Stimulated activated CD4-positive, alpha-beta T cell treated with anti-CD3 and anti-CD28 coated beads, Interleukin-12 subunit alpha, Interleukin-12 subunit beta, amount 100 ng/mL, for 48 hours (primary cell): ENCODE results near the gene ARFGEF3.

Source experiments
- DNase-seq, 3 donors: peaks; one replicate each; pipeline ENCODE4 v3.0.0-alpha.2; 2020; ENCODE audit warnings: low read depth in 2 of 3, low spot score in 1 of 3

Gene ARFGEF3

DNA sequence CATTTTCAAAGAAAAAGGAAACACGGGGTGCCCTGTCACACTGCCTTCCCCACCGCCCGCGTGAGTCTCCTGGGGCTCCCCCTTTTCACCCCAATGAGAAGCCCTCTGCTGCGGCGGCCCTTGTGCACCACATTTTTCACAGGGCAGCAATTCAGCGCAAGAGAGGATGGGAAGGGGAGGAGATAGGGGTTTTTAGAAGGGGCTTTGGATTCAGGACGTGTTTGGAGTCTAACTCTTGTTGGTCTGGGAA is 726 bp upstream of the ARFGEF3 start:
- no peak for DNase-seq

DNA sequence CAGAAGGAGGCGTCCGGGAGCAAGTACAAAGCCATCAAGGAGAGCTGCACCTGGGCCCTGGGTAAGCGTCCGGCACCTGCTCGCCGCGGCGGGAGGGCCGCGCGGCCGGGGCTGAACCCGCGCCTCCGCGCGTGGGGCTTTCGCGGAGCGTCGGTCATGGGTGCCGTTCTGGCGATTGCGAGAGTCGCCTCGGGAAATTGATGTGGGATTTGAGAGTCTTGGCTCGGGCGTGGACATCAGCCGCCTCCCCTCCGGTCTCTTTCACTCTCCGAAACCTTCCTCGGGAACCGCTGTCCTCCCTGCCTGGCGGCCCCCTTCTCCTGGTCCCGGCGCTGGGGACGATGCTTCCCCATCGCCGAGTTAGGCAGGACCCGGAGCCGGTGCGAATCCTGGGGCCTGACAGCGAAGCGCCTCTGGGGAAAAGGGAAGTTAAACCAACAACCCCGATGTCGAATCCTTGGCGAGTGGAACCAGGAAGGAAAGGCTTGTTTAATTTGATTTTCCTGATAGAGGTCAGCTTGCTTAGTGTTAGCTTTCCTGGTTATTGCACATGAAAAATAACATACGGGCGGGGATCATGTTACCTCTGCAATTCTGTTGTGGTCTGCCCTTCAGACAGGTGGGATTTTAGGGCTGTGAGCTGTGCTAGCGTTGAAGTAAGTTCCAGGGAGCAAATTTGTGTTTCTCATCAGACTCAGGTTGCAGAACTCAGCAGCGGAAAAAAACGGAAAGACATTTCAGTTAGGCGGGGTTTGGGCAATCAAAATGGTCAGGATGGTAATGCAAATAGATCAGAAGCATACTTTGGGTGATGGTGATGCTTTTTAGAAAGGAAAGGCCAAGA is 594 bp downstream of the ARFGEF3 start:
- no peak for DNase-seq

DNA sequence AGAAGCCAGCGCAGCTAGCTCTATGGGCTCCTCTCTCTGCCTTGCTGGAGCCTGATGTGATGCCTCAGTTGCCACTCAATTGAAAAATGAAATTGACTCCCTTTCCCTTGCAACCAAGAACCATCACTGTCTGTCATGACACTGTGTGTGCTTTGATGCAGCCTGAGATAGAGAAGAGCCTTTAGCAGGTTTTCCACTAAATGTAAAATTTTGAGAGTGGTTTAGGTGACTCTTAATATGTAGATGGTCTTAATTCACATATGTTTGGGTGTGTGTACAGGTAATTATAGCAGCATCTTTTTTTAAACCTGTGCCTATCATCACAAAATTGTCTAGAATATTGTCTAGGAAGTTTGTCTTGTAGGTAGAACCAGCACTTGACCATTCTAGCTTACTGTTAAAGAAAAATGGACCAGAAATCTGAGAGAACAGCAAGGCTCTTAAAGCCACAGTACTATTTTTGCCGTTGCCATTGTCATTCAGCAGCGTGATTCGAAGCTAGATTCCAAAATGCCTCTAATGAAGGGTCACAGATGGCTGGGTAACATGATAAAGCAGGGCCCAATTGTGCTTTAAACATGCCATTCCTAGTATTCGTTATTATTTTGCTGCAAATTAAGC is 1.3 kb downstream of the ARFGEF3 start:
- DNase-seq: no peak

DNA sequence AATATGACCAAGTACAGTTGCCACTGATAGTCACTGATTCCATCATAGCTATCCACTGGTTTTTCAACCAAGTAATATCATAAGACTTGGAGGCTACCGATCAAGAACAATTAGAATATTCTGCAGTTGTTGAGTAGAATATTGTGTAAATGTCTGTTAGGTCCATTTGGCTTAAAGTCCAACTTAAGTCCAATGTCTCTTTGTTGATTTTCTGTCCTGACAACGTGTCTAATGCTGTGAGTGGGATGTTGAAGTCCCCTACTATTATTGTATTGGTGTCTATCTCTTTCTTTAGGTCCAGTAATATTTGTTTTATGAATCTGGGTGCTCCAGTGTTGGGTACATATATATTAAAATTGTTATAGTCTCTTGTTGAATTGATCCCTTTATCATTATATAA is 13.9 kb downstream of the ARFGEF3 start:
- no peak for DNase-seq

DNA sequence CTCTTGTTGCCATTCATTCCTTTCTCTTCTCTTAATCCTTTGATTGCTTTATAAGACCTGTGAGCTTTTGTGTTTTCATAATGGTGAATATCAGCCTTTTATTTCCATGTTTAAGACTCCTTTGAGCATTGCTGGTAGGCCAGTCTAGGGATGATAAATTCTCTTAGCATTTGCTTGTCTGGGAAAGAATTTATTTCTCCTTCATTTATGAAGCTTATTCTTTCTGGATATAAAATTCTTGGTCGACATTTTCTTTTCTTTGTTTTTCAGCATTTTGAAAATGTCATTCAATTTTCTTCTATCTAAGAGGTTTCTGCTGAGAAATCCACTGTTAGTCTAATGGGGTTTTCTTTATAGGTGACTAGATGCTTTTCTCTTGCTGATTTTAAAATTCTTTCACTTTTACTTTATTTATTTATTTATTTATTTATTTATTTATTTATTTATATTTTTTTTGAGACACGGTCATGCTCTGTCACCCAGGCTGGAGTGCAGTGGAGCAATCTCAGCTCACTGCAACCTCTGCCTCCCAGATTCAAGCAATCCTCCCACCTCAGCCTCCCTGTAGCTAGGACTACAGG is 15.0 kb downstream of the ARFGEF3 start:
- DNase-seq: no peak

DNA sequence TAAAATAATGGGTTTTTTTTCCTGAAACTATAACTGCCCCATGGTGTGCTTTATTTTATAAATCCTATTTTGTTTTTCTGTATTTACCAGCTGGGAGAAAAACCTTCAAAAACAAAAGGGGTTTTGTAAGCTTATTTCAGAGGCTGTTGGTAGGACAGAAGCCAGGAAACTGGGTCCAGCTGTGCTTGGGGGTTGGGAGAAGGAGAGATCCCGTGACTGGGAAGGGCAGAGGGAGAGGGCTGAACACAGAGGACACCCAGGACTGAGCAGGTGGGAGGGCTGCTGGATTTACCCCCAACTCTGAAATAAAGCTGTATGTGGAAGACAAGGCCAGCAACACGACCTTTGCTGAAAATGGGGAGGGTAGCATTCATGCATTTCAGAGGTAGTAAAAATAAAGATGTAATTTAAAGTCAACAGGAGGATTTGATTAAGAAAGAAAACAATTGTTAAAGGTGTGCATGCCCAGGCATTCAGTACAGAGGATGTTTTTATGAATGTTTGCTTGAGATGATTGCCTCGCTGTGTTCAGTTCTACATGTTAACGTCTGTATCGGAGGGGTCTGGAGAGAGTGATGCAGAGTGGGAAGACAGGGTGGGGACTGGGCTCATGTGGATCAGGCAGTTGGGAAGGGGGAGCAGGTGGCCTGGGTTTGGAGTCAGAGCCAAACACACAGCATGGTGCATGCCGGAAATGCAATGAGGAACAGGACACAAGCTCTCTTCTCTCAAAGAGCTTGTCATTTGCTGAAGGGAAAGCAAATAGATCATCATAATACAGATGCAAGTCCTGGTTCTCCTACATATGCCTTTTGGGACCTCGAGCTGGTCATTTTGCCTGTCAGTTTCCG is 21.4 kb downstream of the ARFGEF3 start:
- DNase-seq: no peak

DNA sequence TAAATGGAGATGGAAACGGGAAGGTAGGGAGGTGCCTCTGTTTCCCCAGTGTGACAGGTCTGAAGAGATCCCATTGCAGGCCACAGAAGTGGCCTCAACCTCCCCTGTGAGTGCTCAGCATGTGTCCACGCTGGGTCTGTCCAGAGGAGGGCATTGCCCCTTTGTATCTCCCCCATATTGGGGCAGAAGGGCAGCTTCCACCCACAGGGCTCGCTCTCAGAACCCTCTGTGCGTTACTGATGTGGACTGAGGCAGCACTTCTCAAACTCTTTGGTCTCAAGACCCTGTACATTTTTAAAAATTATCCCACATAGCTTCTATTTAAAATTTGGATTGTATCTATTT is 22.0 kb downstream of the ARFGEF3 start:
- DNase-seq: no peak

DNA sequence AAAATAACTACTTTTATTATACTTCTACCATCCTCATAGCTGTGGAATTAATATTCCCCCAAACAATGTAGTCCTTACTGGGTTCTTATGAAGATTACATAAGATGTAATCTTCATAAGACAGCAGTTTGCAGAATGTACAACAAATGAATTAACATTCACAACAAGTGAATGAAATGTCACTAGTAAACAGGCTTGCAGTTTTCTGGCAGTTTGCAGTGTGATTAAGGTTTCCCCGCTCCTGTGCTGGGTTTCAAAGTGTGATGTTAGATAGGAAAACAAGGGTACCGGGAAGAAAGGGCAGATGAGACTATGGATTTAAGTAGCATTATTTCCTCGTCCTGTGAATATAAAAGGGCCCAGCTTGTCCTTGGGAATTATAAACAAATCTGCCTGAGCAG is 22.5 kb downstream of the ARFGEF3 start:
- DNase-seq: no peak

DNA sequence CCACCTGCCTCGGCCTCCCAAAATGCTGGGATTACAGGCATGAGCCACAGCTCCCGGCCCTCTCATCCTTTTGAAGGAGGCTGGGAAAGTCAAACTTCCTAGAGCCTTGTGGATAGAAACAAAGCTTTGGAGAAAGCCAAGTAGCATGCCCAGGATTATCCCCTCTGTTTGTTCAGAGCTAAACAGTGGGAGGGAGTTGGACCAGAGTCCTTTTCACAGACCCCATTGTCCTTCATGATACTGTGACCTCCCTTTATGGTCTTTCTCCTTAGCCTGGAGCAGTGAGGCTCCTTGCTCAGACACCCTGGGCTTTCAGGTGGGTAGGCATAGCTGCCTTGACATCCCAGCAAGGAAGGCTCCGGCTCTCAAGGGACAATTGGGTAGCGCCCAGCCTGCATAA is 25.4 kb downstream of the ARFGEF3 start:
- DNase-seq: no peak

DNA sequence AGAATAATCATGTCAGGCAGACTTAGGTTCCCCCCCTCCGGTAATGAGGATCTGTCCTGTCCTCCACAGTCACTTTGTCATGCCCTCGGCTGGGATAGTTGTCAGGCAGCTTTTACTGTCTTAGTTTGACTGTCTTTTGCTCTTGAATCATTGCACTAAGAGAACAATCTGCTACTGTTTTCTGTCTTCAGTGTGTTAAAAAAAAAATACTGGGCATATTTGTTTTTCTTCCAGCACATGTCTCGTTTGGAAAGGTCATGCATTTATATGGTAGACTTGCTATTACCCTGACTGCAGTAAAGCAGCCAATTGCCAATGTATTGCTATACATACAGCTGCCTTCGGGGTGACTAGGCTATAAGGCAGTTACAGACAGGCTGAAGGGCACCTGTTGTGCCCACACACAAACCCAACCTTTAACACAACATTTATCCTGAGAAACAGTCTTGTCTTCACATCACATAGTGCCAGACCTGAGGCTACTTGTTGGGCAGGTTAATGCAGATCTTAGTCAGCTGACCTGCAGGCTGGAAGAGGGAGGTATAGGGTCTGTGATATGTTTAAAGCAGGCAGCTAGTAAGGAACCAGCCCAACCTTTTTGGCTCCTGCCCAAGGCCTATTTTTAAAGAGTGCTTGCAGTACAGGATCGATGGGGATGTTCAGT is 26.7 kb downstream of the ARFGEF3 start:
- no peak for DNase-seq

DNA sequence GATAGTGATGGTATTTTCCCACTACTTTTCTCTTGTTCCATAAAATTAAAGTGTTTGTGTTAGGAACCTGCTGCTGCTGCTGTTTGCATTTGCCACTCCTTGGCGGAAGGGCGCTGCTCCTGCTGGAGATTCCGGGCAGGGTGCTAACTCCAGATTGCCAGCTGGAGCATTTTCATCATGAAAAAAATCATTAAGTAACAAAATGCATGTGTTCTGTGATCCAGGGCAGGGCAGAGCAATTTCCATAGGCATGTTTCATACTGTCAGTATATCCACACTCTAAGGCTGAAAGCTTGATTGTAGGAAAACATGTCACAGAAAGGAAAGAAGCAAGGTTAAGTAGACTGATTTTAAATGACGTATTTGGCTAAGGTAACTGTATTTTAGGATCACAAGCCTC is 32.5 kb downstream of the ARFGEF3 start:
- no peak for DNase-seq

DNA sequence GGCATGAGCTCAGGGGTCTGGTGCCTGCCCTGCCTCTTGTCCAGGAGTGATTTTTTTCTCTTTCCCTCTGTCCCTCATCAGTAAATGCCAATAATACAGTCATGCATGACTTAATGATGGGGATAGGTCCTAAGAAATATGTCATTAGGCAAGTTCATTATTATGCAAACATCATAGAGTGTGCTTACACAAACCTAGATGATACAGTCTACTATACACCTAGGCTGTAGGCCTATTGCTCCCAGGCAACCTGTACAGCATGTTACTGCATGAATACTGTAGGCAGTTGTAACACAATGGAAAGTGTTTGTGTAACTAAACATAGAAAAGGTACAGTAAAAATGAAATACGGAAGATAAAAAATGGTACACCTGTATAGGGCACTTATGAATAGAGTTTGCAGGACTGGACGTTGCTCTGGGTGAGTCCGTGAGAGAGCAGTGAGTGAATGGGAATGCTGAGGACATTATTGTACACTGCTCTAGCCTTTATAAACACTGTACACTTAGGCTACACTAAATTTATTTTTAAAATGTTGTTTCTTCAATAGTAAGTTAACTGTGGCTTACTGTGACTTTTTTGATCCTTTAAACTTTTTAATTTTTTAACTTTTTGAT is 34.5 kb downstream of the ARFGEF3 start:
- DNase-seq: no peak

DNA sequence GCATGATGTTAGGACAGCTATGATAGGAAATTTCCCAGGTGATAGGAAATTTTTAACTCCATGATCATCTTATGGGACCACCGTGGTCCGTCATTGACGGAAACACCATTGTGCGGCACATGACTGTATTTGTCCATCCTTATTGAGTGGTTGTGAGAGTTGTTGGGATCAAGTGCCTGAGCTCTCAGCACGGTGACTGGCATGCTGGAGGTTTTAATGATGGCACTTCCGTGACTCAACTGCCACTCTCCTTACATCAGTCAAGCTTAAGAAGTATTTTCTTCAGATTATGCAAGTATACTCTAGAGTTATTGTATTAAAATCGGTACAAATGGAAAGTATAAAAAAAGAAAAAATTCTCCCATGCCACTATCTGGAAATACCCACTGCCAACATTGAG is 35.8 kb downstream of the ARFGEF3 start:
- no peak for DNase-seq

DNA sequence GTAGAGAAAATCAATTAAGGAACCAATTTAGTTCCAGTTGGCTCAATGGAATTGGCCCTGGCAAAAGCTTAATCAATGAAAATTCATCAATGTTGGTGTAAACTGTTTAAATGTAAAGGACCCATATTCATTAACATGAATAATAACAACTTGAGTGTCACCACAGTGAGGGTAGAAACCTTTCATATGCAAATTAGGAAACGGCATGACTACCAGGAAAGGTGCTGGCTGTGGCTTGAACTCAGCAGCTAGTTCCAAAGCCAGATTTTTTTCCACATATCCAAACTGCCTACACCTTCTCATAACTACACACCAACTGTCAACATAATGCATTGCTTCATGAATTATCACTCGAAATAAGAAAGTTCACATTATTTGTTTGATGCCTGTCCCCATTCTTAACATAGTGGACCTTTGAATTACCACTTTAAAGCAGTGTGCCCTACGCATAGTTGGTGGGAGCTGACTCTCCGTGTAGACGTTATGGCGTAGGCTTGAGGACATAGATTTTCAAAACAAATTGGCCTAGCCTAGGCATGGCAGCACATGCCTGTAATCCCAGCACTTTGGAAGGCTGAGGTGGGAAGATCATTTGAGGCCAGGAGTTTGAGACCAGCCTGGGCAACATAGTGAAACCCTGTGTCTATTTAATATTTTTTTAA is 36.8 kb downstream of the ARFGEF3 start:
- DNase-seq: no peak

DNA sequence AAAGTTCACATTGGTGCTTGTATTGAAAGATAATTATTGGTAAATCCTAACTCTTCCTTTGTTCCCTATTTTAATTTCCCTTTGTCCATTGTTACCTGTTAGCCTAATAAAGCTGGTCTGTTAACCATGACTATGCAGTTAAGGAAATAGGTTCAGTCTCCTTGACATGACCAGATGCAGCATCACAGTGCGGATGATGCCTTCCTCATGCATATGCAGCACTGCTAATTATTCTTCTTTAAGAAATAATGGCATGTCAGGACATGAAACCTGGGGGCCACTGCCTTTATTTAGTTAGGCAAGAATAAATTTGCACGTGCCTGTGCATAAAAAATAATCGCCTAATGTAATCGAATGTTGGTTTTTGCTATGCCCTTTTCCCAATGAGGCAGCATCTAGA is 40.1 kb downstream of the ARFGEF3 start:
- no peak for DNase-seq

DNA sequence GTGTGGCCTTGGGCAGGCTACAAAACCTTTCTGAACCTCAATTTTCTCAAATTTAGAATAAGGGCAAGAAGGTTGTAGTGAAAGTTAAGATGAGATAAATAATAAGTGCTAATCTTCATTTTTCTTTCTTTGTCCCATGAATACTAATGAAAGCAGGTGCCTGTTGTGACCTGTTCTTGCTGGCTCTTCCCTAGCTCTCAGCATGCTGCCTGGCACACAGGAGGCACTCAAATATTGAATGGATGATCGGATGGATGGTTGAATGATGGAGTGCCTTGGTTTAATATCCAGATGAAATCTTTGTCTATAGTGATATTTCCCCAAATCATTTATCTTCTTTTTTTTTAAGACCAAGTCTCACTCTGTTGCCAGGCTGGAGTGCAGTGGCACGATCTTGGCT is 41.6 kb downstream of the ARFGEF3 start:
- DNase-seq: no peak

DNA sequence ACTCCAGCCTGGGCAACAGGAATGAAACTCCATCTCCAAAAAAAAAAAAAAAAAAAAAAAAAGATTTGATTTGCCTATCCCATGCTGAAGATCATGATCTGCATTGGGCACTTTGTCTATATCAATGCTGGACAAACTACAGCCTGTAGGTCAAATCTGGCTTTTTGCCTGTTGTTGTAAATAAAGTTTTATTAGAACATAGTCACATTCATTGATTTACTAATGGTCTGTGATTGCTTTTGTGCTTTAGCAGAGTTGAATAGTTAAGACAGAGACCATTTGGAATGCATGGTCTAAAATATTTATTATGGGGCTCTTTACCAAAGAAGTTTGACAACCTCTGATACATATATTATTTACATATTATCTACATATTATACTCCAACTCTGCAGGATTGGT is 42.6 kb downstream of the ARFGEF3 start:
- DNase-seq: no peak

DNA sequence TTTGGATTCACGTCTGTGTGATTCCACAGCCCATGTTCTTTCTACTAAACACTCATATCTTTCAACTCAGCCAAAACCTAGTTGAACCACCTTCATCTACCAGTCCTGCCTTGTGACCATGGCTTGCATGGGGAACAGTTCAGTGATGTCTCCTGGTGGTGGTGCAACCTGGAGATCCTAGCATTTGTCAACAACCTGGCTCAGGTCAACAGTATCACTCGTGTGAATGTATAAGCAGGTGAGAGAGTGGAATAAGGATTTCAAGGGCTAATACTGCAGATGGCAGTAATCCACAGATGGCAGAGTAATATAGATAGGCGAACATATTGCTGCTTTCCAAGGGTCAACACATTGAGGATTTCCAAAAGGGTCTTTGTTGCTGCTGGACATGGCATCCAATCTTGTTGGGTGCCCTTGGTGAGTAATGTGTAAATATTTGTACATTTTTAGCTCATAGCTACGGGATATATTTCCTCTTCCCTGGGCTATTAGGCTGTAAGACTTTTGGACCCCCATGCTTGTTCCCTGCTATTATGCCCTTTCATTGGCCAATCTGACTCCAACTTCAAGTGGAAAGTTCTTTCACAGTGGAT is 43.1 kb downstream of the ARFGEF3 start:
- DNase-seq: no peak

DNA sequence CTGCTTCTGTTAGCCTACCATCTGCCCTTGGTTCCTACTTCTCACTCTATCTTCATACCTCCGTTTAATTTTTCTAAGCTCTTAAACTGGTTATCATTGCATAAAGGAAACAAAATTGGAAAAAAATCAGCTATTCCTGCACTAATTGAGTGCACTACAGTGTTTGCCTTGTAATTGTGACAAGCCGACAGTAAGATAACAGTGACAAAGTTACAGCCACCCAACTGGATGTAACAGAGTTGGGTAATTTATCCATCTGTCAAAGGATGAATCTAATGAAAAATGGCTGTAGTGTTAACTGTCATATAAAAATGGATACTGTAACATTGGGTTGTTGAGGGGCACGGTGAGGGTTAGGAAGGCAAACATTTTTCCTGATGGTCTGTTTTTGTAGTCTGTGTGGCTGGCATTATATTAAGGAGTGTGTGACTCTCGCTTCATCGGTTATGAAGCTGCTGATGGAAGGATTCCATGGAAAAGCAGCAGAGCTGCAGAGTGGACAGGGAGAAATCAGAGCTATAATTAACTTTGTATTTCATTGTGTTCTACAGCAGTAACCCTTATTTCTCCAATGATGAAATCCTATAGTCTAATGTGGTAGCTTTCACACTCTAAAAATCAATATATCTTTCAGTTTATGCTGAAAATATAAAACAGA is 43.8 kb downstream of the ARFGEF3 start:
- DNase-seq: no peak

DNA sequence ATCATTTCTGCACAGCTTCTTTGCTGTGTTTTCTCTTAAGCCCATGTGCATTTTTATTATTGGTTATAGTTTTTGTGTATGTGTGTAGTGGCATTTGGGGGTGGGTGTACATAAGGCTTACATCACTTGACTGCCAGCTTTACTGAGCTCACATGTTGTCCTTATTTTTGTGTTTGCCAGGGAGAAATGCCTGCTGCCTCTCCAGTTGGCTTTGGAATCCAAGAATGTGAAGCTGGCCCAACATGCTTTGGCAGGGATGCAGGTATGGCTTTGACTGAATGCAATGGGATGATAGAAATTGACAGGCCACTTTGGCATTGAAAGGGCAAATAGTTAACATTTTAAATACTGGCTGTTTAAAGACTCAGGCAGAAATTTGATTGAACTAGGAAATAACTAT is 45.1 kb downstream of the ARFGEF3 start:
- DNase-seq: no peak
